ENCODE data around the gene PNISR.

Gene PNISR

DNA sequence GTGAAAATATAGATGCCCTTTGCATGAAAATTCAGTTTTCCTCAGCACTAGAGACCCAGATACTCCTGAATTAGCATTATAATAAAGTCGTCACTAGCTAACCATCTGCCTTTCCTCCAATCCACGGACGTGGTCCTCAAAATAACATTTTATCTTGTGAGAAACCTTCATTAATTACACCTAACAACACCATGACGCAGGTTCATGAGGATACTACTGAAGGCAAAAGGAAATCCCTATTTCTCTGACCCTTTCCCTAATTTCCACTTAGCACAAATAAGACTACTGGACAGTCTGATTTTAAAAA lies 1.3 kb upstream of the PNISR start:
- H3K36me3 ChIP-seq (ENCODE audit: control insufficient read depth in 1 of 2, insufficient read depth in 2 of 2, low read length in 2 of 2): peaks cover 0 to 12% of the 10 kb centered on the region in 2 donors
- peaks cover 24 to 50% of the 10 kb centered on the region in 2 donors for H3K4me1 ChIP-seq (ENCODE audit: control insufficient read depth in 1 of 2, insufficient read depth in 2 of 2, low read length in 2 of 2)
- peak overlapping the region; percentile 100 for H3K27ac ChIP-seq (ENCODE audit: low read length)
- H3K4me3 ChIP-seq (ENCODE audit: low read depth in 1 of 2, low read length in 2 of 2): peak overlapping the region; percentile 97 to 99
- no peaks in the 10 kb centered on the region for H3K27me3 ChIP-seq (ENCODE audit: low read depth, low read length)
- no peaks in the 10 kb centered on the region for H3K9me3 ChIP-seq (ENCODE audit: control insufficient read depth in 1 of 2, low read length in 2 of 2)

- Histone ChIP-seq H3K27me3 (ENCODE audit: low read depth, low read length) (no peaks in the 10 kb centered on the region), H3K9me3 (ENCODE audit: control insufficient read depth in 1 of 2, low read length in 2 of 2) (no peaks in the 10 kb centered on the region), H3K36me3 (ENCODE audit: control insufficient read depth in 1 of 2, insufficient read depth in 2 of 2, low read length in 2 of 2) (peaks cover 0 to 10% of the 10 kb centered on the region in 2 donors), H3K27ac (ENCODE audit: low read length) (peak overlapping the region; percentile 100), H3K4me3 (ENCODE audit: low read depth in 1 of 2, low read length in 2 of 2) (peak overlapping the region; percentile 97 to 99), H3K4me1 (ENCODE audit: control insufficient read depth in 1 of 2, insufficient read depth in 2 of 2, low read length in 2 of 2) (peaks cover 24 to 56% of the 10 kb centered on the region in 2 donors)
Observed at GRCh38 chr6:99425647-99426450, 741 bp upstream of the PNISR start.

DNA sequence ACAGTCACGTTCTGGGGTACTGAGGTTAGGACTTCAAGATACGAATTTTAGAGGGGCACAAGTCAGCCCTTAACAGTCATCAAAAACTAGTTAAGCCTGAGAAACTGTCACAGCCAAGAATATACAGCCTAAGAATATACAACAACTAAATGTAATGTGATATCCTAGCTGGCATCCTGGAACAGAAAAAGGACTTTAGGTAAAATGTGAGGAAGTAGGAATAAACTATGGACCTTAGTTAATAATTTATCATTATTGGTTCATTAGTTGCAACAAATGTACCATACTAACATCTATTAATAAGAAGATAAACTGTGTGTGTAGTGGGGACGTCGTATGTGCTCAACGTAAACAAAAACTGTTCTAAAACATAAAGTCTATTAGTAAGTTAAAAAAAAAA lies 1.1 kb downstream of the PNISR start:
- Histone ChIP-seq H3K36me3 (ENCODE audit: control insufficient read depth in 1 of 2, insufficient read depth in 2 of 2, low read length in 2 of 2) (peaks cover 0 to 7% of the 10 kb centered on the region in 2 donors), H3K27me3 (ENCODE audit: low read depth, low read length) (no peaks in the 10 kb centered on the region), H3K27ac (ENCODE audit: low read length) (peak overlapping the region; percentile 100), H3K4me1 (ENCODE audit: control insufficient read depth in 1 of 2, insufficient read depth in 2 of 2, low read length in 2 of 2) (peaks cover 24 to 68% of the 10 kb centered on the region in 2 donors), H3K4me3 (ENCODE audit: low read depth in 1 of 2, low read length in 2 of 2) (peak overlapping the region; percentile 97 to 99), H3K9me3 (ENCODE audit: control insufficient read depth in 1 of 2, low read length in 2 of 2) (no peaks in the 10 kb centered on the region)

- Histone ChIP-seq H3K4me3 (ENCODE audit: low read depth in 1 of 2, low read length in 2 of 2) (peak overlapping the region in 1 of 2 donors; percentile 99), H3K36me3 (ENCODE audit: control insufficient read depth in 1 of 2, insufficient read depth in 2 of 2, low read length in 2 of 2) (peaks cover 0 to 7% of the 10 kb centered on the region in 2 donors), H3K9me3 (ENCODE audit: control insufficient read depth in 1 of 2, low read length in 2 of 2) (no peaks in the 10 kb centered on the region), H3K27ac (ENCODE audit: low read length) (no peak overlapping the region), H3K27me3 (ENCODE audit: low read depth, low read length) (no peaks in the 10 kb centered on the region), H3K4me1 (ENCODE audit: control insufficient read depth in 1 of 2, insufficient read depth in 2 of 2, low read length in 2 of 2) (peaks cover 24 to 67% of the 10 kb centered on the region in 2 donors)
Observed at GRCh38 chr6:99422912-99423311, 2.2 kb downstream of the PNISR start.

DNA sequence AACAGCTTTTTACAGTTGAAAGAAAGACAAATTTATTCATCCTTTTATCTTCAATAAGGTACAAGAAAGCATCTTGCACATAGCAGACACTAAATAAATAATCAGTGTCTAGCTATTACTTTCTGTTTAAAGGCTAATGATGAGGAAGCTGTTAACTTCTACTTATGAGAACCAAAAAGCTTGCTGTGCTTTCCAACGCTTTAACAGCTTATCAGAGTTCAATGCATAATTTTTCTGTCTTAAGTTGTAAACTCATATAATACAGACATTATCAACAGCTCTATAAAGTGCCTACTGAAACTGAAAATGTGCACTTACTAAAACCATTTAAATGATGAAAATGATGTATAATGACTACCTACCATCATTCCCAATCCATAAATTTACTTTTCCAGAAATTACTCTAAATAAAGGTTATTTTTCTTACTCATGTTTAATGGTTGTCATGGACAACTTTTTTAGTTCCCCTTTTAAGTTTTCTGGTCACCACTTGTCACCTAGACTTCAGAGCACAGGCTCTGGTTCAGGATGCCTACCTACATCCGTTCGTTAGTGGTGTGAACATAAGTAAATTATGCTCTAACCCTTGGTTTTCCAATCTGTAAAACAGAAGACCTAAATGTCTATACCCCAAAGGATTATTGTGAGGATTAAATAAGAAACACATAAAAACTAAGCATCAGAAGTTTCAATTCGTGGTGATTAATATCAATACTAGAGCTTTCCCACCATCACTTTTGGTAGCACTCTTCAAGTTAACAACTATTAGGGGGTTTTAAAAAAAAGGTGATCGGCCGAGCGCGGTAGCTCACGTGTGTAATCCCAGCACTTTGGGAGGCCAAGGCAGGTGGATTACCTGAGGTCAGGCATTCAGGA lies 8.0 kb downstream of the PNISR start:
- no peaks in the 10 kb centered on the region for H3K9me3 ChIP-seq (ENCODE audit: control insufficient read depth in 1 of 2, low read length in 2 of 2)
- no peak overlapping the region for H3K4me3 ChIP-seq (ENCODE audit: low read depth in 1 of 2, low read length in 2 of 2)
- peaks cover 0 to 9% of the 10 kb centered on the region in 2 donors for H3K36me3 ChIP-seq (ENCODE audit: control insufficient read depth in 1 of 2, insufficient read depth in 2 of 2, low read length in 2 of 2)
- peaks cover 6 to 58% of the 10 kb centered on the region in 2 donors for H3K4me1 ChIP-seq (ENCODE audit: control insufficient read depth in 1 of 2, insufficient read depth in 2 of 2, low read length in 2 of 2)
- H3K27ac ChIP-seq (ENCODE audit: low read length): no peak overlapping the region
- no peaks in the 10 kb centered on the region for H3K27me3 ChIP-seq (ENCODE audit: low read depth, low read length)

DNA sequence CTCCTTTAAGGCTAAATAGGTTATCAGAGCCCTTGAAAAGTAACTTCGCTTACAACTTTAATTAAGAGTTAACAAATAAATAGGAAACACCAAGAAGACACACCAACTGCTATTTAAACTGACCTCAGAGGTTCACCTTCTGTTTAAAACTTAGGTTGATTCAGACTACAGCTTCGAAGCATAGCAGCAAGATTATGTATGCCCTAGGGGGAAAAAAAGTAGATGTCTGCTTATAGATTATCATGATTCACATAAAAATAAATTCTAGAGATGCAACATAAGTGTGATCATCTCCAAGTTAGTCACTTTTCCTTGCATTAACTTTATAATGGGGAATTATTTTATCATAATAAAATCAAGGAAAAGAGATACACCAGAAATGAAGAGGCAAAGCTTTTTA lies 8.9 kb downstream of the PNISR start:
- no peaks in the 10 kb centered on the region for H3K27me3 ChIP-seq (ENCODE audit: low read depth, low read length)
- H3K4me3 ChIP-seq (ENCODE audit: low read depth in 1 of 2, low read length in 2 of 2): no peak overlapping the region
- H3K27ac ChIP-seq (ENCODE audit: low read length): no peak overlapping the region
- peaks cover 0 to 17% of the 10 kb centered on the region in 2 donors for H3K36me3 ChIP-seq (ENCODE audit: control insufficient read depth in 1 of 2, insufficient read depth in 2 of 2, low read length in 2 of 2)
- no peaks in the 10 kb centered on the region for H3K9me3 ChIP-seq (ENCODE audit: control insufficient read depth in 1 of 2, low read length in 2 of 2)
- H3K4me1 ChIP-seq (ENCODE audit: control insufficient read depth in 1 of 2, insufficient read depth in 2 of 2, low read length in 2 of 2): peaks cover 6 to 58% of the 10 kb centered on the region in 2 donors

DNA sequence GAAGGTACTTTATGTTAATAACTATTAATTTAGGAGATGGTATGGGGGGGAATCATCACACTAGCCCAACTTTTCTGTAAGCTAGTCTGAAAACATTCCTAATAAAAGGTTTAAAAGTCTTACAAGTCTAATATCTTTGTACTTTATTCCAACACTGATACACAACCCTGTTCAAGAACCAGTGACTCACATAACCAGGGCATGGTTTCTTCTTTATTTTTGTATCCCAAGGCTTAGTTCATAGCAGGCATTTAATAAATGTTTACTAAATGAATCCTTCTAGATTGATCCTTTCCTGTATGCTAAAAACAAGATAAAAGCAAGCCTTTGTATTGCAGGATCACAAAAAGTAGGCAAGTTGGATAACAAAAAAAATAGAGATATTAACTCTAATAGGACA lies 9.7 kb downstream of the PNISR start:
- Histone ChIP-seq H3K4me3 (ENCODE audit: low read depth in 1 of 2, low read length in 2 of 2) (no peak overlapping the region), H3K27ac (ENCODE audit: low read length) (no peak overlapping the region), H3K36me3 (ENCODE audit: control insufficient read depth in 1 of 2, insufficient read depth in 2 of 2, low read length in 2 of 2) (peaks cover 0 to 21% of the 10 kb centered on the region in 2 donors), H3K27me3 (ENCODE audit: low read depth, low read length) (no peaks in the 10 kb centered on the region), H3K9me3 (ENCODE audit: control insufficient read depth in 1 of 2, low read length in 2 of 2) (no peaks in the 10 kb centered on the region), H3K4me1 (ENCODE audit: control insufficient read depth in 1 of 2, insufficient read depth in 2 of 2, low read length in 2 of 2) (peaks cover 6 to 53% of the 10 kb centered on the region in 2 donors)

DNA sequence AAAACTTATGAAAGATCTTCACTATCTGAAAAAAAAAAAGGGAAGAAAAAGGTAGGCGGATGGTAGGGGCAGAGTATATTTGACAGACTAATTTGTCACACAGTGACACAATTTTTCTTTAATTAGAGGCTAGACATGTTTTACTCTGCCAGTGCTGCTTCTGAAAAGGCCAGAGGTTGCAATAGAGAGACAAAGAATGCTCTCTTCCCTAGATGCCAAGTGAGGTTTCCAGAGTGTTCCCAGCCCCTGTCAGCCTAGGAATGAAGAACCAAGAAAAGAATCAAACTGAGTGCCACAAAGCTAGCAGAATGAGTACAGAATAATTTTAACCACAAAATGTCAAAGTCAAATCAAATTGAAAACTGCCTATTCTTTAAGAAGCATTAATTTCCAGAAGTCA lies 13.0 kb downstream of the PNISR start:
- Histone ChIP-seq H3K27me3 (ENCODE audit: low read depth, low read length) (no peaks in the 10 kb centered on the region), H3K36me3 (ENCODE audit: control insufficient read depth in 1 of 2, insufficient read depth in 2 of 2, low read length in 2 of 2) (peaks cover 24 to 47% of the 10 kb centered on the region in 2 donors), H3K27ac (ENCODE audit: low read length) (no peak overlapping the region), H3K9me3 (ENCODE audit: control insufficient read depth in 1 of 2, low read length in 2 of 2) (no peaks in the 10 kb centered on the region), H3K4me1 (ENCODE audit: control insufficient read depth in 1 of 2, insufficient read depth in 2 of 2, low read length in 2 of 2) (peaks cover 3 to 35% of the 10 kb centered on the region in 2 donors), H3K4me3 (ENCODE audit: low read depth in 1 of 2, low read length in 2 of 2) (no peak overlapping the region)

- no peaks in the 10 kb centered on the region for H3K27me3 ChIP-seq (ENCODE audit: low read depth, low read length)
- H3K4me3 ChIP-seq (ENCODE audit: low read depth in 1 of 2, low read length in 2 of 2): no peak overlapping the region
- peaks cover 0 to 21% of the 10 kb centered on the region in 2 donors for H3K4me1 ChIP-seq (ENCODE audit: control insufficient read depth in 1 of 2, insufficient read depth in 2 of 2, low read length in 2 of 2)
- no peak overlapping the region for H3K27ac ChIP-seq (ENCODE audit: low read length)
- peaks cover 46 to 60% of the 10 kb centered on the region in 2 donors for H3K36me3 ChIP-seq (ENCODE audit: control insufficient read depth in 1 of 2, insufficient read depth in 2 of 2, low read length in 2 of 2)
- H3K9me3 ChIP-seq (ENCODE audit: control insufficient read depth in 1 of 2, low read length in 2 of 2): no peaks in the 10 kb centered on the region
Observed at GRCh38 chr6:99409672-99410071, 15.4 kb downstream of the PNISR start.

DNA sequence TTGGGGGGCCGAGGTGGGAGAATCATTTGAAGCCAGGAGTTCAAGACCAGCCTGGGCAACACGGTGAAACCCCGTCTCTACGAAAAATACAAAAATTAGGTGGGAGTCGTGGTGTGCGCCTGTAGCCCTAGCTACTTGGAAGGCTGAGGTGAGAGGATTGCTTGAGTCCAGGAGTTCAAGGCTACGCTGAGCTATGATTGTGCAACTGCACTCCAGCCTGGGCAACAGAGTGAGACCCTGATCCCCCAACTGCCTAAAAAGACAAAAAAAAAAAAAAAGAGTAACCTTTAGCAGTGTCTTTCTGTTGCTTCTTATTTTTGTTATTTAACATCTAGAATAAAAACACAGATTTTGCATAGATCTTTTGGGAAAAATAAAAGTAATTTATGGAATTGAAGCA lies 18.0 kb downstream of the PNISR start:
- H3K4me3 ChIP-seq (ENCODE audit: low read depth in 1 of 2, low read length in 2 of 2): no peak overlapping the region
- H3K4me1 ChIP-seq (ENCODE audit: control insufficient read depth in 1 of 2, insufficient read depth in 2 of 2, low read length in 2 of 2): peaks cover 0 to 10% of the 10 kb centered on the region in 2 donors
- no peak overlapping the region for H3K27ac ChIP-seq (ENCODE audit: low read length)
- no peaks in the 10 kb centered on the region for H3K27me3 ChIP-seq (ENCODE audit: low read depth, low read length)
- no peaks in the 10 kb centered on the region for H3K9me3 ChIP-seq (ENCODE audit: control insufficient read depth in 1 of 2, low read length in 2 of 2)
- peaks cover 70 to 74% of the 10 kb centered on the region in 2 donors for H3K36me3 ChIP-seq (ENCODE audit: control insufficient read depth in 1 of 2, insufficient read depth in 2 of 2, low read length in 2 of 2)

GRCh38 chr6:99402448-99402847 lies 22.7 kb downstream of the PNISR start:
- H3K4me1 ChIP-seq (ENCODE audit: control insufficient read depth in 1 of 2, insufficient read depth in 2 of 2, low read length in 2 of 2): no peaks in the 10 kb centered on the region
- peaks cover 64 to 80% of the 10 kb centered on the region in 2 donors for H3K36me3 ChIP-seq (ENCODE audit: control insufficient read depth in 1 of 2, insufficient read depth in 2 of 2, low read length in 2 of 2)
- H3K27ac ChIP-seq (ENCODE audit: low read length): no peak overlapping the region
- no peaks in the 10 kb centered on the region for H3K9me3 ChIP-seq (ENCODE audit: control insufficient read depth in 1 of 2, low read length in 2 of 2)
- H3K4me3 ChIP-seq (ENCODE audit: low read depth in 1 of 2, low read length in 2 of 2): no peak overlapping the region
- no peaks in the 10 kb centered on the region for H3K27me3 ChIP-seq (ENCODE audit: low read depth, low read length)
